Adipocyte (in vitro differentiated cells): Measurements from ENCODE around the gene MAP3K8.
"Not testable (repeated sequence)": the region's sequence is repeated elsewhere in the genome, so short reads cannot be mapped to it uniquely, and the experiment has no call there.

Experiments
- DNase-seq: peaks from one replicate; pipeline ENCODE4 v3.0.0-alpha.2; 2015; ENCODE audit warnings: low read depth
- H3K27me3 ChIP-seq: replicated peaks from 2 replicates; pipeline ENCODE4 v1.7.0; 2013; ENCODE audit warnings: mild to moderate bottlenecking, low read length, moderate library complexity; ENCODE audit not compliant: control insufficient read depth, insufficient read depth
- H3K36me3 ChIP-seq: 2 replicates; pipeline ENCODE4 v1.7.0; 2013; ENCODE audit warnings: low read length, mild to moderate bottlenecking, moderate library complexity; ENCODE audit not compliant: control insufficient read depth, insufficient read depth, severe bottlenecking
- H3K4me1 ChIP-seq: 2 replicates; pipeline ENCODE4 v1.7.0; 2013; ENCODE audit warnings: mild to moderate bottlenecking, low read length, moderate library complexity; ENCODE audit not compliant: control insufficient read depth, insufficient read depth
- H3K4me3 ChIP-seq: 2 replicates; pipeline ENCODE4 v1.7.0; 2013; ENCODE audit warnings: mild to moderate bottlenecking, low read length, moderate library complexity
- H3K9ac ChIP-seq: 2 replicates; pipeline ENCODE4 v1.7.0; 2013; ENCODE audit warnings: mild to moderate bottlenecking, low read length, moderate library complexity
- H3K9me3 ChIP-seq: 2 replicates; pipeline ENCODE4 v1.7.0; 2013; ENCODE audit warnings: mild to moderate bottlenecking, low read length, moderate library complexity; ENCODE audit not compliant: control insufficient read depth

MAP3K8 gene

GRCh38 chr10:30472414-30473155, 38.6 kb downstream of the MAP3K8 start:
- H3K4me1 ChIP-seq, result peaks cover 4% of the 10 kb centered on the region
- no peaks in the 10 kb centered on the region for H3K27me3 ChIP-seq
- DNase-seq, result no peak
- no peak overlapping the region for H3K4me3 ChIP-seq
- no peak overlapping the region for H3K9ac ChIP-seq
- H3K9me3 ChIP-seq, result no peaks in the 10 kb centered on the region
- no peaks in the 10 kb centered on the region for H3K36me3 ChIP-seq

- H3K36me3 ChIP-seq, H3K27me3 ChIP-seq, H3K4me3 ChIP-seq, H3K9me3 ChIP-seq, H3K9ac ChIP-seq, H3K4me1 ChIP-seq, DNase-seq: not testable (repeated sequence)
Measured at GRCh38 chr10:30475515-30475914, 41.5 kb downstream of the MAP3K8 start.

- H3K9me3 ChIP-seq, result peaks cover 3% of the 10 kb centered on the region
- no peaks in the 10 kb centered on the region for H3K27me3 ChIP-seq
- DNase-seq, result no peak
- no peaks in the 10 kb centered on the region for H3K4me1 ChIP-seq
- no peak overlapping the region for H3K9ac ChIP-seq
- no peaks in the 10 kb centered on the region for H3K36me3 ChIP-seq
- H3K4me3 ChIP-seq, result no peak overlapping the region
Measured at GRCh38 chr10:30476511-30477155, 42.6 kb downstream of the MAP3K8 start.

GRCh38 chr10:30479513-30479912, 45.5 kb downstream of the MAP3K8 start:
- not testable (repeated sequence) for H3K36me3 ChIP-seq, H3K27me3 ChIP-seq, H3K4me3 ChIP-seq, H3K9ac ChIP-seq, H3K4me1 ChIP-seq, DNase-seq
- H3K9me3 ChIP-seq, result peaks cover 22% of the 10 kb centered on the region

GRCh38 chr10:30481603-30482002, 47.6 kb downstream of the MAP3K8 start:
- Histone ChIP-seq H3K27me3 (no peaks in the 10 kb centered on the region), H3K4me3 (no peak overlapping the region), H3K4me1 (no peaks in the 10 kb centered on the region), H3K9me3 (peaks cover 22% of the 10 kb centered on the region), H3K9ac (no peak overlapping the region), H3K36me3 (no peaks in the 10 kb centered on the region)
- DNase-seq, result no peak

GRCh38 chr10:30488316-30488715, 54.3 kb downstream of the MAP3K8 start:
- Histone ChIP-seq H3K36me3 (no peaks in the 10 kb centered on the region), H3K4me3 (no peak overlapping the region), H3K9ac (no peak overlapping the region), H3K27me3 (no peaks in the 10 kb centered on the region), H3K4me1 (peaks cover 23% of the 10 kb centered on the region), H3K9me3 (peaks cover 6% of the 10 kb centered on the region)
- no peak for DNase-seq

GRCh38 chr10:30489346-30489745, 55.4 kb downstream of the MAP3K8 start:
- H3K4me3 ChIP-seq, result no peak overlapping the region
- H3K36me3 ChIP-seq, result no peaks in the 10 kb centered on the region
- peaks cover 3% of the 10 kb centered on the region for H3K9me3 ChIP-seq
- H3K9ac ChIP-seq, result no peak overlapping the region
- no peaks in the 10 kb centered on the region for H3K27me3 ChIP-seq
- DNase-seq, result no peak
- peaks cover 32% of the 10 kb centered on the region for H3K4me1 ChIP-seq

- Histone ChIP-seq H3K9ac (no peak overlapping the region), H3K4me3 (no peak overlapping the region), H3K36me3 (no peaks in the 10 kb centered on the region), H3K9me3 (peaks cover 3% of the 10 kb centered on the region), H3K4me1 (peaks cover 35% of the 10 kb centered on the region), H3K27me3 (no peaks in the 10 kb centered on the region)
- no peak for DNase-seq
Measured at GRCh38 chr10:30490289-30491000, 56.5 kb downstream of the MAP3K8 start.

GRCh38 chr10:30491204-30491915, 57.4 kb downstream of the MAP3K8 start:
- Histone ChIP-seq H3K36me3 (no peaks in the 10 kb centered on the region), H3K4me3 (no peak overlapping the region), H3K4me1 (peaks cover 35% of the 10 kb centered on the region), H3K27me3 (no peaks in the 10 kb centered on the region), H3K9me3 (peaks cover 3% of the 10 kb centered on the region), H3K9ac (peak overlapping the region; percentile 30)
- DNase-seq, result peak; percentile 53

- Histone ChIP-seq H3K9ac (peak overlapping the region; percentile 30), H3K27me3 (no peaks in the 10 kb centered on the region), H3K4me3 (no peak overlapping the region), H3K4me1 (peaks cover 35% of the 10 kb centered on the region), H3K9me3 (peaks cover 3% of the 10 kb centered on the region), H3K36me3 (no peaks in the 10 kb centered on the region)
- DNase-seq, result no peak
Measured at GRCh38 chr10:30491916-30492515, 58.0 kb downstream of the MAP3K8 start.
